GM12874 (cell line): ENCODE data around the gene GAPVD1.

Source experiments
- CTCF ChIP-seq: IDR thresholded peaks from 2 replicates; pipeline ENCODE4 v1.5.1; 2011; ENCODE audit warnings: low read depth, mild to moderate bottlenecking, control low read depth, low read length, moderate library complexity; ENCODE audit not compliant: insufficient read depth

GAPVD1 gene

GRCh38 chr9:125284855-125285254 lies 23.2 kb downstream of the GAPVD1 start:
- no peak for TF ChIP-seq CTCF

- no peak for TF ChIP-seq CTCF
These were observed 31.5 kb downstream of the GAPVD1 start for GRCh38 chr9:125293134-125293533.

- no peak for TF ChIP-seq CTCF
These were observed 34.0 kb downstream of the GAPVD1 start for GRCh38 chr9:125295657-125296056.

GRCh38 chr9:125296843-125297372 lies 35.3 kb downstream of the GAPVD1 start:
- TF ChIP-seq CTCF = no peak

GRCh38 chr9:125297917-125298316 lies 36.3 kb downstream of the GAPVD1 start:
- no peak for TF ChIP-seq CTCF

- TF ChIP-seq CTCF = no peak
These were observed 40.6 kb downstream of the GAPVD1 start for GRCh38 chr9:125302241-125302640.

- no peak for TF ChIP-seq CTCF
These were observed 42.6 kb downstream of the GAPVD1 start for GRCh38 chr9:125304273-125304672.

GRCh38 chr9:125312411-125312810 lies 50.8 kb downstream of the GAPVD1 start:
- no peak for TF ChIP-seq CTCF
